Hematopoietic multipotent progenitor cell treated with erythropoietin and hydrocortisone succinate and interleukin-3 and kit ligand, for 4 days (in vitro differentiated cells): ENCODE results near the gene RBM15.
A peak's percentile ranks its signal among the peaks of the same experiment; 100 is the strongest.

Experiments
- DNase-seq: peaks from one replicate; pipeline ENCODE4 v3.0.0-alpha.2; 2015

The RBM15 gene

GRCh38 chr1:110324667-110325066, 14.5 kb upstream of the RBM15 start:
- DNase-seq, result no peak

GRCh38 chr1:110326826-110327225, 12.4 kb upstream of the RBM15 start:
- no peak for DNase-seq

DNA sequence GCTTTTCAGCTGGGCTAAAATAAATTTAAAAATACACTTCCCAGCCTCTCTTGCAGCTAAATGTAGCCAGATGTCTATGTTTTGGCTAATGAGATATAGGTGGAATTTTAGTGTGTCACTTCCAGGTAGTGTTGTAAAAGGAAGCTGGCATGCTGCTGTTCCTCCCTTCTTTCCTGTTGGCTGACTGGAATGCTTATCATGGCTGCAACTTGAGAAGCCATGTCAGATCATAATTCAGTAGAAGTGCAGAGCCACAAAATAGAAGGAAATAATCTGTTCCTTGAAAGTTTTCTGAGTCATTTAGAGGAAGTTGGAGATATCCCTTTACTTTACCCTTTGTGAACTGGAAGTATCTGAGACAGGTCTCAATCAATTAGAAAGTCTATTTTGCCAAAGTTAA, 10.9 kb upstream of the RBM15 start:
- no peak for DNase-seq

- no peak for DNase-seq
Measured at GRCh38 chr1:110328700-110329099, 10.5 kb upstream of the RBM15 start.

DNA sequence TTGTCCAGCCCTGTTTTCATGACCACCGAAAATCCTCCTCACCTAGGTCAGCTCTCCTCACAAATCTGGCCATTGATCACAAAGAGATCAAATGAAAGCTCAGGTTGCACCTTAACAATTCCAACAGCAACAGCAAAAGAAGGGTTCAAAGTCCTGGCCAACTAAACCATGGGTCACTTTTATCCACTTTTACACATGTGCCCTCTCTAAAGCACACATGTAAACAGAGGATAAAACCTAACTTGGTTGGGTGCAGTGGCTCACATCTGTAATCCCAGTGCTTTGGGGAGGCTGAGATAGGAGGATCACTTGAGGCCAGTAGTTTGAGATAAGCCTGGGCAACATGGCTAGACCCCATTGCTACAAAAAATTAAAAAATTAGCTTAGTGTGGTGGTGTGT, 3.9 kb upstream of the RBM15 start:
- no peak for DNase-seq

DNA sequence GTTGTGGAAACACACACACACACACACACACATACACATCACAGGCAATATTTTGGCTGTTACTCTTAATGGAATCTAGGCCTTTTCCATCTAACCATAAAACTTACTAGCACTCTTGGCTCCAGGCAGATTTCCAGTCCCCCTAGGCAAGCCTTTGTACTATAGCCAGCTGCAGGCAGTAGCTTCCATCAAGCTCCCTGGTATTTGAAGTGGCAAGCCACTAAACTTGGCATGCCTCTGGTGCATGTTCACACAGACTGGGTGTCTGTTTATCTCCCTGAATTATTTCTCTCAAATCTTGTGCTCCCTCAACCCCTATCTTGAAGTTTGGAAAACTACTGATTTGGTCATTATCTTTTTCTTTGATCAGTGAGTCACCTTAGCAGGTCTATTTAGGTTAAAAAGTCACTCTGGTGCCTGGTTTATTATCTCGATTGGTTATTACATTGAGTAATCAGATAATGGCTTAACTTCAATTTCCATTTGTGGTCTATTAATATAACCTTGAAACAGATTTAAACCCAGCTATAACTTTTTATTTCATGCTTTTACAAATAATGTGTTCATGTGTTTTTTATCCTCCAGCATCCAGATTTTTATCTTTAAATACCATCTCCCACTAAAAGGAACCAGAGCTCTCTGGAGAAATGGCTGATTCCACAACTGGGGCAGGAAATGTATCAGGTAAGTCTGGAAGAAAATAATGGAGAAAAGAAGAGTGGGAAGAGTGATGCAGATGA, 2.7 kb upstream of the RBM15 start:
- DNase-seq, result peak; percentile 30

DNA sequence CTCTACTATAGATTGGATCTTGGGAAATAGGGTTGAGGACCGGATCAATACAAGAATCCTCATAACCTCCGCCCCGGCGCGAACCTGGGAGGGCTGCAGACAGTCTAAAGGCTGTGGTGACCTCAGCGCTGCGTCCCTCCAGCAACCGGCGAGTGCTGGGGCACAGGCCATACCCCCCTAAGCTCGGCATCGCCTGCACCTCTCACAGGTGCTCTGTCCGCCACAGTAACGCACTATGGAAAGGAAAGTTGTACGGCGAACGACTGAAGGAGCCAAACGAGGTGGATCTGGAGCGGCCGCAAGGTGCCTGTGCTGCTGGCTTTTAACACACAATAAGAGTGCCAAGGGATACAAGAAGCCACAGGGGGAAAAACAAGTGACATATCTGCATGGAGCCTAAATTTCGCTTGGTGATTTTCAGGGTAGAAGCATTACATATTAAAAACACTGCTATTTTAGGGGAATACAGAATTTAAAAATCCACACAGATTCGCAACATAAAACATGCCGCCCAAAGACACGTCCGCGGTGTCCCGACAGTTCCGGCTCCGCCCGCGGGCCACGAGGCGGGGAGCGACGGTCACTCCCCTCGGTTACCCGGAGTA, 1.4 kb upstream of the RBM15 start:
- DNase-seq, result peak; percentile 69

GRCh38 chr1:110338309-110338885, 780 bp upstream of the RBM15 start:
- peak; percentile 97 for DNase-seq

DNA sequence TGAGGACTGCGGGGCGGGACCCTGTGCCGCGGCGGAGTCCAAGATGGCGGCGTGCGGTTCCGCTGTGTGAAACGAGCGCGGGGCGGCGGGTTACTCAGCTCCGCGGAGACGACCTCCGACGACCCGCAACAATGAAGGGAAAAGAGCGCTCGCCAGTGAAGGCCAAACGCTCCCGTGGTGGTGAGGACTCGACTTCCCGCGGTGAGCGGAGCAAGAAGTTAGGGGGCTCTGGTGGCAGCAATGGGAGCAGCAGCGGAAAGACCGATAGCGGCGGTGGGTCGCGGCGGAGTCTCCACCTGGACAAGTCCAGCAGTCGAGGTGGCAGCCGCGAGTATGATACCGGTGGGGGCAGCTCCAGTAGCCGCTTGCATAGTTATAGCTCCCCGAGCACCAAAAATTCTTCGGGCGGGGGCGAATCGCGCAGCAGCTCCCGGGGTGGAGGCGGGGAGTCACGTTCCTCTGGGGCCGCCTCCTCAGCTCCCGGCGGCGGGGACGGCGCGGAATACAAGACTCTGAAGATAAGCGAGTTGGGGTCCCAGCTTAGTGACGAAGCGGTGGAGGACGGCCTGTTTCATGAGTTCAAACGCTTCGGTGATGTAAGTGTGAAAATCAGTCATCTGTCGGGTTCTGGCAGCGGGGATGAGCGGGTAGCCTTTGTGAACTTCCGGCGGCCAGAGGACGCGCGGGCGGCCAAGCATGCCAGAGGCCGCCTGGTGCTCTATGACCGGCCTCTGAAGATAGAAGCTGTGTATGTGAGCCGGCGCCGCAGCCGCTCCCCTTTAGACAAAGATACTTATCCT, 430 bp downstream of the RBM15 start:
- peak; percentile 79 for DNase-seq

DNA sequence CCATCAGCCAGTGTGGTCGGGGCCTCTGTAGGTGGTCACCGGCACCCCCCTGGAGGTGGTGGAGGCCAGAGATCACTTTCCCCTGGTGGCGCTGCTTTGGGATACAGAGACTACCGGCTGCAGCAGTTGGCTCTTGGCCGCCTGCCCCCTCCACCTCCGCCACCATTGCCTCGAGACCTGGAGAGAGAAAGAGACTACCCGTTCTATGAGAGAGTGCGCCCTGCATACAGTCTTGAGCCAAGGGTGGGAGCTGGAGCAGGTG, 961 bp downstream of the RBM15 start:
- DNase-seq, result no peak

DNA sequence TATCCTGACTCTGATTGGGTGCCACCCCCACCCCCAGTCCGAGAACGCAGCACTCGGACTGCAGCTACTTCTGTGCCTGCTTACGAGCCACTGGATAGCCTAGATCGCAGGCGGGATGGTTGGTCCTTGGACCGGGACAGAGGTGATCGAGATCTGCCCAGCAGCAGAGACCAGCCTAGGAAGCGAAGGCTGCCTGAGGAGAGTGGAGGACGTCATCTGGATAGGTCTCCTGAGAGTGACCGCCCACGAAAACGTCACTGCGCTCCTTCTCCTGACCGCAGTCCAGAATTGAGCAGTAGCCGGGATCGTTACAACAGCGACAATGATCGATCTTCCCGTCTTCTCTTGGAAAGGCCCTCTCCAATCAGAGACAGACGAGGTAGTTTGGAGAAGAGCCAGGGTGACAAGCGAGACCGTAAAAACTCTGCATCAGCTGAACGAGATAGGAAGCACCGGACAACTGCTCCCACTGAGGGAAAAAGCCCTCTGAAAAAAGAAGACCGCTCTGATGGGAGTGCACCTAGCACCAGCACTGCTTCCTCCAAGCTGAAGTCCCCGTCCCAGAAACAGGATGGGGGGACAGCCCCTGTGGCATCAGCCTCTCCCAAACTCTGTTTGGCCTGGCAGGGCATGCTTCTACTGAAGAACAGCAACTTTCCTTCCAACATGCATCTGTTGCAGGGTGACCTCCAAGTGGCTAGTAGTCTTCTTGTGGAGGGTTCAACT, 2.1 kb downstream of the RBM15 start:
- DNase-seq, result no peak

DNA sequence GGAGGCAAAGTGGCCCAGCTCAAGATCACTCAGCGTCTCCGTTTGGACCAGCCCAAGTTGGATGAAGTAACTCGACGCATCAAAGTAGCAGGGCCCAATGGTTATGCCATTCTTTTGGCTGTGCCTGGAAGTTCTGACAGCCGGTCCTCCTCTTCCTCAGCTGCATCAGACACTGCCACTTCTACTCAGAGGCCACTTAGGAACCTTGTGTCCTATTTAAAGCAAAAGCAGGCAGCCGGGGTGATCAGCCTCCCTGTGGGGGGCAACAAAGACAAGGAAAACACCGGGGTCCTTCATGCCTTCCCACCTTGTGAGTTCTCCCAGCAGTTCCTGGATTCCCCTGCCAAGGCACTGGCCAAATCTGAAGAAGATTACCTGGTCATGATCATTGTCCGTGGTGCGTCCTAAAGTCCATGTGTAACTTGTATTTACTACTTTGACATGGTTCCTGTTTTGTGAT, 2.7 kb downstream of the RBM15 start:
- no peak for DNase-seq

GRCh38 chr1:110343249-110343648, 4.1 kb downstream of the RBM15 start:
- no peak for DNase-seq

GRCh38 chr1:110344152-110344551, 5.0 kb downstream of the RBM15 start:
- DNase-seq, result no peak

GRCh38 chr1:110345480-110345879, 6.3 kb downstream of the RBM15 start:
- no peak for DNase-seq

DNA sequence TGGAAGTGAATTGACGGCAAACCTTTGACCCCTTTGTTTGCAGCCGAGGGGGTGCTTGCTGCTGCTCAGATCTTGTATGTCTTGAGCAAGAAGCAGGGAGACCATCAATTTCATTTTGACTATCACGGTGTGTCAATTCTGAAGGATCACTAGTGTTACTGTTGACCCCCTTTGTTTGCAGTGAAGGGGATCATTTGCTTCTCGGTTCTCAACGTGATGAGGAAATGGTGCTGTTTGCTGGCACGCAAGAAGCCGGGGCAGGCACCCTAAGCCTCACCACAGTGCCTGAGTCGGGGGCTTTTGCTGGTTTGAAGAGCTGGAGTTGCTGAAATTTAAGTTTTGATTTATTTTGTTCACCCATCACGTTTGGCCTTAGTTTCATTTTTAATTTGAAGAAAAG, 7.5 kb downstream of the RBM15 start:
- no peak for DNase-seq

DNA sequence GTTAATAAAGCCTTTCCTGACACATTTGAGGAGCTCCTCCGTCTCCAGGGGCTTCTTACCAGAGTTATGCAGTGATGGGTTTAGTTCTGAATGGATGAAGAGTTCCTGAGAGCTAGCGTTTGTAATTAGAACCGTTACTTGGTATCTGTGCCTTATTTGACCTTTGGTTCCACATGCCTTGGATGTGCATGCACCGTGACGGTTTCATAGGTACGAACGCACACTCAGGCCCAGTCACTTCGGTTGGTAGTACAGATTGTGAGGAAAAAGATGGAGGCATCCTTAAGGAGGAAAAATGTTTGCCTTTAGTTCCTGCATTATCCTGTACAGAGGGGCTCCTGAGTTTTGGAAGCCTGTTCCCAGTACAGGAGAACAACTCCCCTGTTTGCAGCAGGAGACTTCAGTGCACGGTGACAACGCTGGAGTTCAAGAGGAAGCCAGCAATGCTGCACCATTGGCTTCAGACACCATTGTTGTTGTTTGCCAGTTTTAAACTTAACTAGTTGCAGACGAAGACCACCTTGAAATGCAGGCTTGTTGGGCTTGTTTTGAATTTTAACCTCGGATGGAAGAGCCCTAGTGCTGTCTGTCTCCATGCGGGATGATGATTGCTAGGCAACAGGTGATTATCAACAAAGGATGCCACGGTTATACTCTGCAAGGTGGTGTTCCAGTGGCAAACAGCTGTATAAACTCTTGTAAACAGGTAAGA, 8.2 kb downstream of the RBM15 start:
- no peak for DNase-seq

- no peak for DNase-seq
Measured at GRCh38 chr1:110348050-110348449, 8.9 kb downstream of the RBM15 start.

- no peak for DNase-seq
Measured at GRCh38 chr1:110348771-110349170, 9.6 kb downstream of the RBM15 start.

DNA sequence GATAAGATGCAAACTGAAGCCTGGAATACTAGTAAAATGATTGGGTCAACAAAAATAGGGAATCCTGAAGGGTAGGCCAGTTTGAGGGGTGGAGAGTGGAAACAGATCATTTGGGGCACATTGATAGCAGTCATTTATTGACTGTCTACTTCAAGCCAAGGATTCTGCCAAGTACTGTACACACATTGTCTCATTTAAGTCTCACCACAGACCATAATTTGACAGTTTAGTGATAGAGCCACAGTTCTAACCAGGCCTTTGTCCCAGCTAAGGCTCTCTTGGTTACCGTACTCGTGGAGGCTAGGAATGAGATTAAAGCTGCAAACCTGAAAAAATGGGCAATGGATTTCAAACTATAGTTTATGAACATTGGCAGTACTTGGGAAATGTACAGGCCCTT, 11.2 kb downstream of the RBM15 start:
- peak; percentile 27 for DNase-seq

GRCh38 chr1:110355321-110355720, 16.1 kb downstream of the RBM15 start:
- DNase-seq, result no peak

GRCh38 chr1:110356379-110356778, 17.2 kb downstream of the RBM15 start:
- no peak for DNase-seq

DNA sequence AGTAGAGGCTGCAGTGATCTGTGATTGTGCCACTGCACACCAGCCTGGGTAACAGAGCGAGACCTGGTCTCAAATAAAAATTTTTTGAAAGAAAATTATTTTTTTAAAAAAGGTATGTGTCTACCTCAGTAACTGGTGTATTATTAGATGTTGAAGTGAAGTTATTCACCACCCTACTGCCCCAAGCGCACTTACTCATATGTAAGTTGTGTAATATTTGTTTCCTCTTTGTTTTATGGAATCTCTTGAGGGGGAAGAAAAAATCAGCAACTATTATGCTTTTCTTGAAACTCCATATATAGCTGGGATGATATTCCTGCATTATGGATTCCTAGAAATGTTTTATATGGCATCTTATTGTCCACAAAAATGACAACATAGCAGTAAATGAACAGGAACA, 21.3 kb downstream of the RBM15 start:
- no peak for DNase-seq
